HG03558 (cell line): Measurements from ENCODE around the gene FUT9.
A peak's percentile ranks its signal among the peaks of the same experiment; 100 is the strongest.

ENCODE experiments used
- ATAC-seq: cut with Tn5 transposase; IDR thresholded peaks from one replicate; pipeline ENCODE4 v1.9.1; 2021; ENCODE audit warnings: moderate number of reproducible peaks; ENCODE audit not compliant: unreplicated experiment; ENCODE audit errors: extremely low read depth

The FUT9 gene

DNA sequence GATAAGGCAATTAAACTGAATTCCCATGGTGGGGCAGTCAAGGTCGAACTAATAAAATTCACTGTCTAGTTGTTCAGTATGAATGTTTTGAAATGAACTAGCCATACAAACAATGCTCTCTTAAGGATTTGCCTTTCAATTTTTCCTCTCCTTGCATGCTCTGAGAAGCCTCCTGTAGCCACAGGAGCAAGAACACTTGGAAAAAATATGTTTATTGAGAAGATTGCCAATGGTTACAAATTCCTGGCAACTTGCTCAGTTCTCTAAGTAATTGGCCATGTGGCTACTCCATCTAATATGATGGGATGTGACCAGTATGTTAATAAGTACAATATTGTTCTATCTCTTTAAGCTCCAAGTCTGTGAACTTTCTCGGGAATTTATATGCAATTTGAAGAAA lies 49.4 kb downstream of the FUT9 start:
- ATAC-seq: no peak

DNA sequence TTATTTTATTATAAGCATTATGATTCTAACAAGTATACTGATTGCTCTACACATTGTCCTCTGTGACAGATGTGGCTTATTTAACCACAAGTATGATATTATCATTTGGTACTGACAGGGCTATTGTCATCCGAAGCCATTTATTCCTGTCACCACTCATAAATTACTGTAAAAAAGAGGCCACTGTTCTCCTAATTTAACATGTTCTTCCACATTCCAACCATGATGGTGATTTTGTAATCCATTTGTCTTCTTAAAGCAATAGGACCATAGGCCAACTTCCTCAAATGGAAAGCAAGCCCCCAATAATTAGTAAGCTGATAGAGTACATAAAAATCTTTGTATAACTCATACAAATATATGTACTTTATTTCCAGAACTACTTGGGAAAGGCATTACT lies 50.6 kb downstream of the FUT9 start:
- ATAC-seq: no peak

DNA sequence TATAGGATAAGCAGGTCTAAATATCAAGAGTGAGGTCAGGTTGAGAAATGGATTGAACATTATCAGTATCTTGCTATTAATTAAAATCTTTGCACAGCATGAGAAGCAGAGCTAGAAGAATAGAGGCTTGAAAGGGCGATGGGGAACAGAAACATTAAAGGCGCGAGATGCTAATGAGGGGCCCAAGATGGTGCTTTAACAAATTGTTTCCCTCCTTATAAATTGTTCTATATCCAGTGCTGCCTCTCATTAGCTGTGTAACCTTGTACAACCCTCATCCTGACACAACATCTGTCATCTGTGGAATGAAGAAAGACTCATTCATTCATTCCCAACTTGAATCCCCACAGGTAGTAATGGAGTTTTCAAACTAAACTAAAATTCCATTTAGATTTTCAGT lies 57.8 kb downstream of the FUT9 start:
- no peak for ATAC-seq

DNA sequence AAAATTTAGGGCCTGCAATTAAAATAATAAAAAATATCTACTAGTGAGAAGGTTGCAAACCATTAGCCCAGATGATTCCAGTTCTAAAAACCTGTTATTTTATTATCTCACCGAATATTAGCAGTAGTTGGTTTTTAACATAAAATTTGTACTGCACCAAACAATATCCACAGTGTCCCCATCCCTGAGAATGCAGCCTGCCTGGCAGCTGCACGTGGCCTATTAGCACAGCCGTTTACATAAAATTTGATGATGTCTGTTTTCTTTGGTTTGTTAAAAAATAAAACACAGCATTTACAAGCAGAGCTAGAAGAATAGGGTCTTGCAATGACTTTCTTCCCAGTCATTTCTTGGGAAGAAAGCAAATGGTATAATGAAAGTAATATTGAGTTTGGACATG lies 58.2 kb downstream of the FUT9 start:
- no peak for ATAC-seq

DNA sequence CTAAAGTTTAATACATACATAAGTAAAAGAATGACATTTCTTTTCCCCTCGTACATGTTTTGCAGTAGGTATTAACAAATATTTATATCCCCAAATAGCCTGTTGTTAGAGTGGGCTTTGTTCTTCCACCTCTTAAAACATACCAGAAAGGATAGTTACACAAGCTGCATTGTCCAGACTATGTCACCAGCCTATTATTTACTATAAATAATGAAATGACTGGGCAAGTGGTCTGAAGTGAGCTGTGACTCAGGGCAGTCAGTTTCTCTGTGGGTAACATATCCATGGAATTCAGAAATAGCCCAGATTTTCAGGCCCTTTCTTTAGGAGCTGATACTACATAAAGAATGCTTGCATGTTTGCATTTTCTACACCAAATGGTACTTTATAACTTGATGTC lies 60.1 kb downstream of the FUT9 start:
- ATAC-seq: no peak

GRCh38 chr6:96086745-96087144 lies 71.0 kb downstream of the FUT9 start:
- no peak for ATAC-seq

- ATAC-seq: no peak
Observed at GRCh38 chr6:96089173-96089572, 73.4 kb downstream of the FUT9 start.

- no peak for ATAC-seq
Observed at GRCh38 chr6:96094077-96094476, 78.3 kb downstream of the FUT9 start.

DNA sequence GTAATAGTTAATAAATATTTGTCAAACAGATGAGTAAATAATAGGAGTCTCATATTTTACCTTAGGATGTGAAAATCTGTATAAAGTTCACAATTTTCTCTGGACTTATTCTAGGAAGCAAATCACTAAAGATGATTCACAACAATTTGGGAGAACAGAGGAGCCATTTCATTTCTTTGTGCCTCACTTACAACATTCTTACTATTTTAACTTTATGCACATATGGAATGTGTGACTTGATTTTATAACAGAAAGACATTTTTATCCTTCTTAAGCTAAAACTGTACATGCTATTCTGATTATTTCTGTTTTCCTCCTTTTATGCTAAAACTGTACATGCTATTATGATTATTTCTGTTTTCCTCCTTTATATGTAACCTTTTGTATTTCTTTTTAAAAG lies 83.3 kb downstream of the FUT9 start:
- ATAC-seq: no peak

GRCh38 chr6:96101564-96101963 lies 85.8 kb downstream of the FUT9 start:
- ATAC-seq: no peak

DNA sequence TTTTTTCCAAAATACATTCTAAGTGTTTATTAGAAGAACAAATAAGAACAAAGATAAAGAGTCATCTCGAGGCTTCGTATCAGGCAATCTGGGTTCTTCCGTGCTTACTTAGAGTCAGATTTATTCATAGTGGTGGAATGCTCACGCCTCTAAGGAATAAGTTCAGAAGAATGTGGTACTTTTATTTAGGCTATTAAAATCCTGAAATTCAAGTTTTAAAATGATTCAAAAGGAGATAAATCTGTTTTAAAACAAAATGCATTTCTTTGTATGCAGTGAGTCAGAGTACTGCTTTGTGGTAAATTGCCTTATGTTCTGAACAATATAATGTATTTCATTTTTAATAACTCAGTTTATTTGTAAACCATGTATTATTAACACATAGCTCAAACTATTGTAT lies 89.1 kb downstream of the FUT9 start:
- no peak for ATAC-seq

- ATAC-seq: no peak
Observed at GRCh38 chr6:96110878-96111277, 95.1 kb downstream of the FUT9 start.

DNA sequence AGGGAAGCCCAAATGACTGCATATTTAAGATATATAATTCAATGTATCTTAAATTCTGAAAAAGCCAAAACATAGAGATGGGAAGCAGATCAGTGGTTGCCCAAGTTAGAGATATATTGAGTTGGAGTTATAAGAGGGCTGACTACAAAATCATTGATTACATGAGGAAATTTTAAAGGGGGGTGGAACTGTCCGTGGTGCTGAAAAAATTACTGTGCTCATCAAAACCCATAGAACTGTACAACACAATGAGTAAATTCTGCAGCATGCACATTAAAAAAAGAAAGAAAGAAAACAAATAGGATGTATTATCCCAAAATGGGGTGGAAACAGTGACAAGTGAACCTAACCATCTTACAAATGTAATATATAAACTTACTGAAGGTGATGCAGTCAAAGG lies 100.9 kb downstream of the FUT9 start:
- no peak for ATAC-seq

GRCh38 chr6:96124778-96125177 lies 109.0 kb downstream of the FUT9 start:
- no peak for ATAC-seq

- no peak for ATAC-seq
Observed at GRCh38 chr6:96138406-96138805, 122.6 kb downstream of the FUT9 start.

DNA sequence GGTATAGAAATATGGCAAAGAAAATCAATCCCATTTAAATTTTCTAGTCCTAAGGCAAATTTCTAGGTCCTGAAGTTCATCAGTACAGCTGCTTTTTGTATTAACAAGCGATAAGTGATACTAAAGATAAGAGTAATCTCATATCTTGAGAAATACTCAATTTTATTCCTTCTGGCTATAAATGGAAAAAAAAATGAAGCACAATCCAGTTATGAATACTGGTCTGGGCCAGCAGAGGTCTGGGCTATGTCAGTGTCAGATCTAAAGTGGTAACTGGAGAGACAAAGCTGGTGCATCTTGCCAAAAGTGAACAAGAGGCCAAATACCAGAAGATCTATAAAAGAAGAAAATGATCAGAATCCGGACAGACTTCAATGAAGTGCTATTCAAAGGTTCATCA lies 126.4 kb downstream of the FUT9 start:
- no peak for ATAC-seq

DNA sequence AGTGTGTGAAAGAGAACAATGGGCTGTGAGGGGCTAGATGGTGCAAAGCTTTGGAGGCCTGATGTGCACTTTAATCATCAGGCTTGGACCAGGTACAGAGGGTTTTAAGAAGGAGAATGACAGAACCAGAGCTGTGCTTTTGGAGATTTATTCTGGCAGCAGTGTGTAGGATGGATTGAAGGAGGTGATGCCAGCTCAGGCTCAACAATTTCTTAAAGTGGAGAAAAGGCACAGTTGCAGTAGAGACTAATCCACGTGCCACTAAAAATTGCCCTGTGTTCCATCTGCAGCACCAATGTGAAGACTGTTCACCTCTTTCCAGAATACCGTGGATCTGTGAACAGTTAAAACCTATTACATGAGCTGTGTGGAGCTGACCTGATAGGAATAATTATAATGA lies 134.7 kb downstream of the FUT9 start:
- no peak for ATAC-seq

DNA sequence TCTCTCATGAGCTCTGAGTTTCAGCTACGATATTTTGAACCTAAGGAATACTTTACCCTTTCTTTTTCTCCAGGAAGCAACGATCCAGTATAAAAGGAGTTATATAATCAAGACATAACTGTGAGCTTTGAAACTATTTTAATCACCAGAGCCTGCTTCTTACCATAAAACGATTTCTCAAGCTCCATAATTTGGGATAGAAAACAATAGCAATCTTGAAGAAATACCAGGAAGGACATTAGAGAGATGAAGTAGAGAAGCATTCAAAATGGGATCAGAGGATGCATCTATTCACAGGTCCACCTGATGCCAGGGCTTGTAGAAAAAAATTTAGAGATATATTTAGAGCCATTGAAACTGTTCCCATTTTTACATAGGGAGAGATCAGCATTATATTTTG lies 135.9 kb downstream of the FUT9 start:
- ATAC-seq: no peak

DNA sequence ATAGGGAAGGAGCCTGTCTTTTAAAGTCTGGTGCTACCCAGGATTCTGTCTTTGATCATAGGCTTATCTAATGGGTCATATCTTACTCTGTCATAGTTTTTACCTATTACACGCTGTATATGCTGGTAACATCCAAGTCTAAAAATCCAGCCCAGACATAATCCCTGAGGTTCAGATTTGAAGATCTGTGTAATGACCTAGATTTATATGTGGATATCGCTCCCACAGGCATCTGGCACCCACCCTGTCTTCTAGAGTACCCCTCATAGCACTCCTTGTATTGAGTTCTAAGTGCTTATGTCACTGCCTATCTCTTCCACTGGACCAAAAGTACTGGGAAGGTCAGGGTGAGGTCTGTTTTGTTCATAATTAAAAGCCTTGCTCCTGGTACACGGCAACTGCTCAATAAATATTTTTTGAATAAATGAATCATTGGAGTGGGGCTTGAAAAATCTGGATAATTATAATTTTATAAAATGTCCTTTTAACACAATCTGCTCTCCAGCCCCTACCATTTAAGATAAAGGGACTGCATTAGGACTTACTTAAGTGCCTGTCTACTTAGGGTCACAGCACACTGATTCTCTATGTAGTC lies 136.4 kb downstream of the FUT9 start:
- ATAC-seq: no peak

GRCh38 chr6:96153775-96154174 lies 138.0 kb downstream of the FUT9 start:
- ATAC-seq: no peak

DNA sequence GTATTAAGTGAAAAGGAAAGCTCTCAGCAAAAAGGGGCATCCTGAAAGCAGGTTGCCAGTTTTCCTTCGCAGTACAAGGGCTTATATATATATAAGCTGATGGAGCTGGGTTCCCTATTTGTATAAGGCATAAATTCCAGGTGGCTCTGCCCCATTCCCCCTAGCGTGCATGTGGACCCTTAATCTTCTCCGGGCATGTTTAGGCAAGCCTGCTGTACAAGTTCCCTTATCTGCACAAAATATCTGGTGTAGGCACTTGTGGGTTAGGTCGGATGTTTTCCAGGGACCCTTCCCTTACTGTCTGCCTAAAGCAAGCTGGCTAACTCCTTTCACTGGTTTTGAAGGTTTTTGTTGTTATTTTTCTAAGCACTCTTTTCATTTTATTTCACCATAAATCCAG lies 140.7 kb downstream of the FUT9 start:
- ATAC-seq: no peak

GRCh38 chr6:96157018-96157565 lies 141.3 kb downstream of the FUT9 start:
- peak; percentile 95 for ATAC-seq

DNA sequence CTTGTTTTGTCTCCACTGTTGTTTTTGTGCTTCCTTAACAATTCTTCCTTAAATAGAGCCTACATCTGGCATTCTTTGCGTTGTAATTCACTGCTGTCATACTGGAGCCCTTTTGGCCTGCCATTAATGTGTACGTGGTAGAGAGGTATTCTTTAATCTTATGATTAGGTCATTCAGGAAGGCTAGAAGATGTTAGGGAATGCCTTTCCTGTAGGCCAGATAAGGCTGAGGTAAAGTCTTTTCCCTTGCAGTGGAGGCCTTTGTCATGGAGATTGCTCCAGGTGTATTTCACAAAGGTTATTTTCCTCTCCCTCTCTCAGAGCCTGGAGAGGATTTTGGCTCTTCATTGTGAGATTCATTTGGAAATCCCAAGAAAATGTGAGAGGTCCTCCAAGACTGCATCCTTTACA lies 146.9 kb downstream of the FUT9 start:
- no peak for ATAC-seq
